Measurements from ENCODE around the gene ZNF324B.

GRCh38 chr19:58429745-58430144 is 21.7 kb upstream of the ZNF324B start:
- no peak for TF ChIP-seq POLR2AphosphoS5 (IDR thresholded peaks at IDR 0.05; ENCODE audit: insufficient read depth, low read depth, low read length)
- no peak for TF ChIP-seq CTCF (IDR thresholded peaks at IDR 0.05; ENCODE audit: extremely low read depth in 1 of 2, insufficient read depth in 1 of 2, low read depth in 1 of 2, low read length in 2 of 2)
- no peak for TF ChIP-seq MYC (IDR thresholded peaks at IDR 0.05; ENCODE audit: low read depth, low read length)
- no peak for TF ChIP-seq JUN (IDR thresholded peaks at IDR 0.05; ENCODE audit: borderline replicate concordance, insufficient read depth, insufficient read length, low read depth)
- TF ChIP-seq POLR2A (IDR thresholded peaks at IDR 0.05; ENCODE audit: low read depth, low read length) = no peak
- TF ChIP-seq EZH2 (IDR thresholded peaks at IDR 0.05; ENCODE audit: borderline replicate concordance, low read depth, low read length, severe bottlenecking) = no peak
